T47D (cell line): ENCODE results near the gene COPG2.

ENCODE experiments used
- DNase-seq, 2 experiments: peaks; one replicate each; pipeline versions ENCODE4 v3.0.0 to v3.0.0-alpha.2; 2011 to 2012; ENCODE audit warnings: low read depth in 1 of 2, low spot score in 1 of 2
- JUND ChIP-seq: IDR thresholded peaks from 2 replicates; pipeline ENCODE4 v1.6.1; 2012; ENCODE audit warnings: low read depth
- in situ Hi-C: cut with HindIII; loops from 2 replicates; pipeline ENCODE4 v1.10.0; 2016; ENCODE audit warnings: low sequenced_read_pairs, low pct_unique_long_range_greater_than_20kb

The COPG2 gene

GRCh38 chr7:130481898-130482297, 186.7 kb downstream of the COPG2 start:
- TF ChIP-seq JUND, result no peak
- peak in 1 of 2 experiments; percentile 45 for DNase-seq
- in situ Hi-C loops, result no loop called here

GRCh38 chr7:130479716-130480400, 188.7 kb downstream of the COPG2 start:
- in situ Hi-C loops, result no loop called here
- no peak for DNase-seq
- no peak for TF ChIP-seq JUND

- in situ Hi-C loops, result no loop called here
- no peak for TF ChIP-seq JUND
- DNase-seq, result no peak
Observed at GRCh38 chr7:130478991-130479390, 189.6 kb downstream of the COPG2 start.

GRCh38 chr7:130476297-130477150, 192.0 kb downstream of the COPG2 start:
- TF ChIP-seq JUND, result no peak
- DNase-seq, result no peak
- in situ Hi-C loops, result no loop called here

GRCh38 chr7:130475776-130476175, 192.8 kb downstream of the COPG2 start:
- DNase-seq, result no peak
- TF ChIP-seq JUND, result no peak
- in situ Hi-C loops, result no loop called here

GRCh38 chr7:130473876-130474275, 194.7 kb downstream of the COPG2 start:
- in situ Hi-C loops, result no loop called here
- TF ChIP-seq JUND, result no peak
- DNase-seq, result no peak

GRCh38 chr7:130473289-130473688, 195.3 kb downstream of the COPG2 start:
- DNase-seq, result no peak
- in situ Hi-C loops, result no loop called here
- no peak for TF ChIP-seq JUND

GRCh38 chr7:130471974-130472373, 196.6 kb downstream of the COPG2 start:
- no peak for TF ChIP-seq JUND
- in situ Hi-C loops, result no loop called here
- DNase-seq, result no peak

GRCh38 chr7:130468612-130469011, 199.9 kb downstream of the COPG2 start:
- no peak for TF ChIP-seq JUND
- in situ Hi-C loops, result no loop called here
- DNase-seq, result no peak

- in situ Hi-C loops, result no loop called here
- TF ChIP-seq JUND, result no peak
- DNase-seq, result no peak
Observed at GRCh38 chr7:130463553-130464434, 204.8 kb downstream of the COPG2 start.

GRCh38 chr7:130461272-130461671, 207.3 kb downstream of the COPG2 start:
- DNase-seq, result no peak
- in situ Hi-C loops, result no loop called here
- no peak for TF ChIP-seq JUND

GRCh38 chr7:130458257-130458656, 210.3 kb downstream of the COPG2 start:
- in situ Hi-C loops, result no loop called here
- TF ChIP-seq JUND, result no peak
- no peak for DNase-seq
